H1 (cell line): ENCODE data around the gene PCDHA11.
"Not testable (repeated sequence)": the region's sequence is repeated elsewhere in the genome, so short reads cannot be mapped to it uniquely, and the experiment has no call there.

Experiments
- BRCA1 ChIP-seq: IDR thresholded peaks from 2 replicates; pipeline ENCODE4 v1.6.1; 2012; ENCODE audit warnings: low read depth, low read length, improper control_type of control experiment
- EZH2 ChIP-seq: fragments of 200-600 bp; sonication (generic); IDR thresholded peaks from 2 replicates; pipeline ENCODE4 v1.7.1; 2012; ENCODE audit warnings: low read depth, mild to moderate bottlenecking, moderate library complexity, low read length, inconsistent platforms; ENCODE audit not compliant: severe bottlenecking
- HDAC2 ChIP-seq, 2 experiments: fragments of 300-600 bp in 1 of 2; sonication (generic) in 1 of 2; IDR thresholded peaks; 2 replicates each; pipeline ENCODE4 v1.6.1; 2011 to 2012; ENCODE audit warnings: low read depth in 2 of 2, low read length in 2 of 2, mild to moderate bottlenecking in 2 of 2, moderate library complexity in 2 of 2, borderline replicate concordance in 1 of 2, inconsistent platforms in 1 of 2
- KDM5A ChIP-seq: fragments of 200-600 bp; IDR thresholded peaks from 2 replicates; pipeline ENCODE4 v1.7.1; 2012; ENCODE audit warnings: mild to moderate bottlenecking, low read length, inconsistent platforms, mixed read lengths
- SP2 ChIP-seq: IDR thresholded peaks from 2 replicates; pipeline ENCODE4 v1.6.1; 2012; ENCODE audit warnings: mild to moderate bottlenecking, low read length, inconsistent platforms
- TF ChIP-seq, protein P1 (sequence below), 3 experiments: IDR thresholded peaks; 1 replicate in 2 of 3; 2 replicates in 1 of 3; pipeline versions ENCODE4 v1.5.1 to v1.6.1; 2011; ENCODE audit warnings: low read length in 3 of 3, mild to moderate bottlenecking in 3 of 3, inconsistent platforms in 2 of 3, low read depth in 1 of 3, moderate library complexity in 1 of 3; ENCODE audit not compliant: insufficient read depth in 1 of 3; ENCODE audit errors: control extremely low read depth in 1 of 3

GRCh38 chr5:140848139-140849102, 20.3 kb upstream of the PCDHA11 start, which contains the start of gene PCDHA9:
- not testable (repeated sequence) for TF ChIP-seq HDAC2 (IDR thresholded peaks at IDR 0.05; ENCODE audit: borderline replicate concordance in 1 of 2, low read depth in 2 of 2, low read length in 2 of 2); EZH2; BRCA1; SP2; KDM5A
- TF ChIP-seq, protein P1, sequence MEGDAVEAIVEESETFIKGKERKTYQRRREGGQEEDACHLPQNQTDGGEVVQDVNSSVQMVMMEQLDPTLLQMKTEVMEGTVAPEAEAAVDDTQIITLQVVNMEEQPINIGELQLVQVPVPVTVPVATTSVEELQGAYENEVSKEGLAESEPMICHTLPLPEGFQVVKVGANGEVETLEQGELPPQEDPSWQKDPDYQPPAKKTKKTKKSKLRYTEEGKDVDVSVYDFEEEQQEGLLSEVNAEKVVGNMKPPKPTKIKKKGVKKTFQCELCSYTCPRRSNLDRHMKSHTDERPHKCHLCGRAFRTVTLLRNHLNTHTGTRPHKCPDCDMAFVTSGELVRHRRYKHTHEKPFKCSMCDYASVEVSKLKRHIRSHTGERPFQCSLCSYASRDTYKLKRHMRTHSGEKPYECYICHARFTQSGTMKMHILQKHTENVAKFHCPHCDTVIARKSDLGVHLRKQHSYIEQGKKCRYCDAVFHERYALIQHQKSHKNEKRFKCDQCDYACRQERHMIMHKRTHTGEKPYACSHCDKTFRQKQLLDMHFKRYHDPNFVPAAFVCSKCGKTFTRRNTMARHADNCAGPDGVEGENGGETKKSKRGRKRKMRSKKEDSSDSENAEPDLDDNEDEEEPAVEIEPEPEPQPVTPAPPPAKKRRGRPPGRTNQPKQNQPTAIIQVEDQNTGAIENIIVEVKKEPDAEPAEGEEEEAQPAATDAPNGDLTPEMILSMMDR (IDR thresholded peaks at IDR 0.05; ENCODE audit: control extremely low read depth in 1 of 3, insufficient read depth in 1 of 3, low read depth in 1 of 3, low read length in 3 of 3) = not testable (repeated sequence)
